ENCODE results near the gene GDF10. TPM values are rescaled to one million over a fixed set of nuclear protein-coding genes. Genes with fewer than 3 reads are reported as not detected.

GDF10 gene
- total and polyA plus RNA-seq, 2 of the 13 experiments (the other 11 are each of a cell fraction or from before 2014, with no cell fraction given), result 0.03 TPM; not detected in 1

DNA sequence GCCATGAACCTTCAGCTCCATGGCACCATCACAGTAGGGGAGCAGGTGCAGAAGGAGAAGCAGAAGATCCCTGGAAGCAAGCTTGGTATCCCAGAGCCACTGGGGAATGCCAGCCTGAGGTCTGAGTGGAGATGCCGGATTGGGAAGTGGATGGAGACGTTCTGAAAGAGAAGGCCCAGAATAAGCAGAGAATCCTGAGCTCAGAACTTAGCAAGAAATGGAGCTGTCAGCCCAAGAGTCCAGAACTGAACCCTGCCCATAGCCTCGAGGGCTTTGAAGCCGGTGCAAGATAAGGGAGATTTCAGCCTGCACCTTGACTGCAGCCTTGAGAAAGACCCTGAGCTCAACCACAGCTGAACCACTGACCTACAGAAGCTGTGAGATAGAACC, 13.9 kb upstream of the GDF10 start:
- in situ Hi-C loops (cut with HindIII; ENCODE audit: extremely low pct_ligation_motif_present, low pct_unique_long_range_greater_than_20kb), result no loop called here
- no peaks in the 10 kb centered on the region for H3K36me3 ChIP-seq (replicated peaks in 1 of 2; ENCODE audit: control insufficient read depth in 1 of 2, insufficient read depth in 2 of 2, low read length in 2 of 2)
- CTCF ChIA-PET (ENCODE audit: low intra/inter-chr PET ratio, low total read pairs), result no interaction called here

DNA sequence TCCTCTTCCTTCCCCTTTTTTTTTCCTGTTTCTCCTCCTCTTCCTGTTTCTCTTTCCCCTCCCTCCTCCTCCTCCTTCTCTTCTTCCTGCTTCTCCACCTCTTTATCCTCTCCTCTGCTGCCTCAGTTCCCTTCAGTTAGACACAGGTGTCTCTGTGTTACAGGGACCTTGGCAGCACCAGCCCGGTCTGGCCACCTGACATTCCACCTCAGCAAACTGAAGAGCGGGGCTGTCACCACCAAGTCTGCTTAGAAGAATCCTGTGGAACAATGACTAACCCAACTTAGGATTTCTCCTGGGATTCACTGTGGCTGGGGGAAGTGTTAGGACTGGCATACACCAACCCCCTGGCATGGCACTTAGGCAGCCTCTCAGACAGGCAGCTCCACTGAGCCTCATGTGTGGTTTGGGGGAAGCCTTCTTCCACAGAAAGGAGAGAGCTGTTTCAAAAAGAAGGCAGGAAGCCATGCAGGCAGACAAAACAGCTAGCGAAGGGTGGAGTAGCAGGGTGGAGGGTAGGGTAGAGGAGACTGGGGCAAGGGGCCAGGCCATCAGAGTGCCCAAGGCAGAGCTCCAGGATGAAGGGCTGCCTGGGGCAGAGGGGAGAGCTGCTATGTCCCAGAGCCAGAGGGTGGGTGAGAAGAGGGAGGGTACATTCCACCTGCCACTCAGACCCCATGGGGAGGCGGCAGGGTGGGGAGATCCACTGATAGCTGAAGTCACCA, 13.2 kb upstream of the GDF10 start:
- H3K9me3 ChIP-seq (ENCODE audit: low read length), result no peaks in the 10 kb centered on the region
- H3K4me2 ChIP-seq (ENCODE audit: low read depth, low read length), result no peak overlapping the region
- ChIA-PET CTCF (ENCODE audit: low intra/inter-chr PET ratio, low total read pairs) (no interaction called here), POLR2A (no interaction called here)
- no peaks in the 10 kb centered on the region for H4K20me1 ChIP-seq (ENCODE audit: insufficient read depth, low read length)
- peaks cover 2 to 16% of the 10 kb centered on the region in 2 experiments; a peak in 3 of 5 replicates for H3K27me3 ChIP-seq (ENCODE audit: control insufficient read depth in 1 of 2, insufficient read depth in 2 of 2, low read length in 2 of 2)
- H3K36me3 ChIP-seq (replicated peaks in 1 of 2; ENCODE audit: control insufficient read depth in 1 of 2, insufficient read depth in 2 of 2, low read length in 2 of 2), result no peaks in the 10 kb centered on the region
- H3K4me3 ChIP-seq (replicated peaks in 1 of 3; ENCODE audit: insufficient read depth in 1 of 3, low read depth in 2 of 3, low read length in 3 of 3), result no peak overlapping the region
- TF ChIP-seq FLYWCH1 (CRISPR knock-in tag; IDR thresholded peaks at IDR 0.05) (no peak), ZNF367 (CRISPR knock-in tag; IDR thresholded peaks at IDR 0.05; ENCODE audit: borderline replicate concordance) (no peak)
- H3K9ac ChIP-seq (ENCODE audit: insufficient read depth, low read depth, low read length), result no peak overlapping the region
- FAIRE-seq (no peak), DNase-seq (ENCODE audit: low spot score) (no peak), ATAC-seq (no peak)
- WGBS (ENCODE audit: low lambda C conversion rate), result 33% methylated on average over 4 of the region's 4 CpGs
- intact Hi-C loops (cut with micrococcal nuclease; ENCODE audit: unreplicated experiment), result no loop called here
- BruUV-seq (replicated peaks), result no TSS peak
- H3K27ac ChIP-seq (ENCODE audit: extremely low read length, insufficient read depth, low read length), result no peak overlapping the region
- in situ Hi-C loops (cut with HindIII; ENCODE audit: extremely low pct_ligation_motif_present, low pct_unique_long_range_greater_than_20kb), result no loop called here
- H3K79me2 ChIP-seq (ENCODE audit: insufficient read depth, low read length), result no peaks in the 10 kb centered on the region
- H3K4me1 ChIP-seq (ENCODE audit: insufficient read depth, low read length), result no peaks in the 10 kb centered on the region
- no peak overlapping the region for H2AFZ ChIP-seq (ENCODE audit: low read length)

More for the DNA sequence above, 13.9 kb upstream of the GDF10 start:
- POLR2A ChIA-PET, result no interaction called here
- no peak for FAIRE-seq
- no peak for ATAC-seq
- 0% methylated on average over 4 of the region's 4 CpGs for WGBS (ENCODE audit: low lambda C conversion rate)
- H3K27ac ChIP-seq (ENCODE audit: extremely low read length, insufficient read depth, low read length), result no peak overlapping the region
- no peak overlapping the region for H3K4me2 ChIP-seq (ENCODE audit: low read depth, low read length)
- DNase-seq (ENCODE audit: low spot score), result no peak
- no peaks in the 10 kb centered on the region for H4K20me1 ChIP-seq (ENCODE audit: insufficient read depth, low read length)
- no peaks in the 10 kb centered on the region for H3K4me1 ChIP-seq (ENCODE audit: insufficient read depth, low read length)
- no TSS peak for BruUV-seq (replicated peaks)
- no peak overlapping the region for H2AFZ ChIP-seq (ENCODE audit: low read length)
- H3K9me3 ChIP-seq (ENCODE audit: low read length), result no peaks in the 10 kb centered on the region
- H3K9ac ChIP-seq (ENCODE audit: insufficient read depth, low read depth, low read length), result no peak overlapping the region
- H3K27me3 ChIP-seq (ENCODE audit: control insufficient read depth in 1 of 2, insufficient read depth in 2 of 2, low read length in 2 of 2), result peaks cover 2 to 16% of the 10 kb centered on the region in 2 experiments; a peak in 3 of 5 replicates
- H3K79me2 ChIP-seq (ENCODE audit: insufficient read depth, low read length), result no peaks in the 10 kb centered on the region
- intact Hi-C loops (cut with micrococcal nuclease; ENCODE audit: unreplicated experiment), result no loop called here
- no peak overlapping the region for H3K4me3 ChIP-seq (replicated peaks in 1 of 3; ENCODE audit: insufficient read depth in 1 of 3, low read depth in 2 of 3, low read length in 3 of 3)
- TF ChIP-seq ATAD3A (CRISPR knock-in tag; IDR thresholded peaks at IDR 0.05) (no peak), ZNF232 (CRISPR knock-in tag; IDR thresholded peaks at IDR 0.05; ENCODE audit: borderline replicate concordance) (no peak)

Measured in HepG2 (cell line).